Neural progenitor cell (in vitro differentiated cells): Measurements from ENCODE around the gene CDK11A.
"Not testable (repeated sequence)": the region's sequence is repeated elsewhere in the genome, so short reads cannot be mapped to it uniquely, and the experiment has no call there.

ENCODE experiments used
- EZH2 ChIP-seq: fragments of 200-600 bp; sonication (generic); IDR thresholded peaks from 2 replicates; pipeline ENCODE4 v1.6.1; 2017; ENCODE audit warnings: antibody characterized with exemption, mild to moderate bottlenecking, moderate library complexity
- TF ChIP-seq, protein P1 (sequence below): fragments of 200-600 bp; sonication (generic); IDR thresholded peaks from 2 replicates; pipeline ENCODE4 v1.5.1; 2017; ENCODE audit warnings: antibody characterized with exemption, mild to moderate bottlenecking

GRCh38 chr1:1745651-1746565, 21.8 kb upstream of the CDK11A start:
- not testable (repeated sequence) for TF ChIP-seq EZH2
- TF ChIP-seq, protein P1, sequence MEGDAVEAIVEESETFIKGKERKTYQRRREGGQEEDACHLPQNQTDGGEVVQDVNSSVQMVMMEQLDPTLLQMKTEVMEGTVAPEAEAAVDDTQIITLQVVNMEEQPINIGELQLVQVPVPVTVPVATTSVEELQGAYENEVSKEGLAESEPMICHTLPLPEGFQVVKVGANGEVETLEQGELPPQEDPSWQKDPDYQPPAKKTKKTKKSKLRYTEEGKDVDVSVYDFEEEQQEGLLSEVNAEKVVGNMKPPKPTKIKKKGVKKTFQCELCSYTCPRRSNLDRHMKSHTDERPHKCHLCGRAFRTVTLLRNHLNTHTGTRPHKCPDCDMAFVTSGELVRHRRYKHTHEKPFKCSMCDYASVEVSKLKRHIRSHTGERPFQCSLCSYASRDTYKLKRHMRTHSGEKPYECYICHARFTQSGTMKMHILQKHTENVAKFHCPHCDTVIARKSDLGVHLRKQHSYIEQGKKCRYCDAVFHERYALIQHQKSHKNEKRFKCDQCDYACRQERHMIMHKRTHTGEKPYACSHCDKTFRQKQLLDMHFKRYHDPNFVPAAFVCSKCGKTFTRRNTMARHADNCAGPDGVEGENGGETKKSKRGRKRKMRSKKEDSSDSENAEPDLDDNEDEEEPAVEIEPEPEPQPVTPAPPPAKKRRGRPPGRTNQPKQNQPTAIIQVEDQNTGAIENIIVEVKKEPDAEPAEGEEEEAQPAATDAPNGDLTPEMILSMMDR: not testable (repeated sequence)
